ENCODE measurements around the gene GPBP1. TPM values are rescaled to one million over a fixed set of nuclear protein-coding genes. Genes with fewer than 3 reads are reported as not detected.
"Not testable (repeated sequence)": the region's sequence is repeated elsewhere in the genome, so short reads cannot be mapped to it uniquely, and the experiment has no call there.

GPBP1 gene
- total and polyA plus RNA-seq, 2 experiments from 2014 or later = 105 to 109 TPM

- H3K79me2 ChIP-seq (replicated peaks; ENCODE audit: insufficient read depth); H3K27me3 Mint-ChIP-seq (ENCODE audit: insufficient read depth, low read depth, poor library complexity); H3K4me3 ChIP-seq; H3K27me3 ChIP-seq (ENCODE audit: insufficient read depth); H3K9me2 ChIP-seq (ENCODE audit: insufficient read depth); H3K27ac Mint-ChIP-seq; H3K4me1 ChIP-seq (ENCODE audit: insufficient read depth); H3K27ac ChIP-seq (ENCODE audit: low read depth); H4K20me1 ChIP-seq (replicated peaks; ENCODE audit: insufficient read depth); H3K4me2 ChIP-seq; DNase-seq (ENCODE audit: low spot score); H3K4me3 Mint-ChIP-seq; H3F3A ChIP-seq (replicated peaks; ENCODE audit: low read depth); H2AFZ ChIP-seq; ATAC-seq; H3K36me3 ChIP-seq (ENCODE audit: insufficient read depth): not testable (repeated sequence)
- peaks cover 12% of the 10 kb centered on the region for H3K36me3 Mint-ChIP-seq (ENCODE audit: low read depth)
- peaks cover 39% of the 10 kb centered on the region for H3K9me3 Mint-ChIP-seq
- peaks cover 10% of the 10 kb centered on the region; the same call in 2 of the 3 replicates for H3K4me1 Mint-ChIP-seq
Measured at GRCh38 chr5:57309022-57309421, 135.2 kb downstream of the GPBP1 start.

GRCh38 chr5:57311251-57311650, 137.4 kb downstream of the GPBP1 start:
- Histone ChIP-seq H4K20me1 (replicated peaks; ENCODE audit: insufficient read depth) (no peaks in the 10 kb centered on the region), H3K9me2 (ENCODE audit: insufficient read depth) (no peaks in the 10 kb centered on the region), H3F3A (replicated peaks; ENCODE audit: low read depth) (no peaks in the 10 kb centered on the region), H3K4me2 (no peak overlapping the region), H3K79me2 (replicated peaks; ENCODE audit: insufficient read depth) (no peaks in the 10 kb centered on the region), H3K4me3 (no peak overlapping the region), H3K27ac (ENCODE audit: low read depth) (no peak overlapping the region), H3K36me3 (ENCODE audit: insufficient read depth) (no peaks in the 10 kb centered on the region; the same call in 1 of the 2 replicates), H3K27me3 (ENCODE audit: insufficient read depth) (no peaks in the 10 kb centered on the region), H3K4me1 (ENCODE audit: insufficient read depth) (0 out of 2 replicates have a peak, but pooled peaks cover 5% of the 10 kb centered on the region), H2AFZ (no peak overlapping the region)
- DNase-seq (ENCODE audit: low spot score) = peak; percentile 17
- peaks cover 37% of the 10 kb centered on the region for H3K9me3 Mint-ChIP-seq
- no peak for ATAC-seq
- peaks cover 10% of the 10 kb centered on the region; the same call in 2 of the 3 replicates for H3K4me1 Mint-ChIP-seq
- peaks cover 12% of the 10 kb centered on the region for H3K36me3 Mint-ChIP-seq (ENCODE audit: low read depth)
- peaks cover 3% of the 10 kb centered on the region for H3K27me3 Mint-ChIP-seq (ENCODE audit: insufficient read depth, low read depth, poor library complexity)
- no peak overlapping the region for H3K4me3 Mint-ChIP-seq
- no peak overlapping the region; the same call in 1 of the 2 replicates for H3K27ac Mint-ChIP-seq
- TF ChIP-seq EZH2 (IDR thresholded peaks at IDR 0.05; ENCODE audit: low read depth, unreplicated experiment) = no peak
- TF ChIP-seq, protein P1, sequence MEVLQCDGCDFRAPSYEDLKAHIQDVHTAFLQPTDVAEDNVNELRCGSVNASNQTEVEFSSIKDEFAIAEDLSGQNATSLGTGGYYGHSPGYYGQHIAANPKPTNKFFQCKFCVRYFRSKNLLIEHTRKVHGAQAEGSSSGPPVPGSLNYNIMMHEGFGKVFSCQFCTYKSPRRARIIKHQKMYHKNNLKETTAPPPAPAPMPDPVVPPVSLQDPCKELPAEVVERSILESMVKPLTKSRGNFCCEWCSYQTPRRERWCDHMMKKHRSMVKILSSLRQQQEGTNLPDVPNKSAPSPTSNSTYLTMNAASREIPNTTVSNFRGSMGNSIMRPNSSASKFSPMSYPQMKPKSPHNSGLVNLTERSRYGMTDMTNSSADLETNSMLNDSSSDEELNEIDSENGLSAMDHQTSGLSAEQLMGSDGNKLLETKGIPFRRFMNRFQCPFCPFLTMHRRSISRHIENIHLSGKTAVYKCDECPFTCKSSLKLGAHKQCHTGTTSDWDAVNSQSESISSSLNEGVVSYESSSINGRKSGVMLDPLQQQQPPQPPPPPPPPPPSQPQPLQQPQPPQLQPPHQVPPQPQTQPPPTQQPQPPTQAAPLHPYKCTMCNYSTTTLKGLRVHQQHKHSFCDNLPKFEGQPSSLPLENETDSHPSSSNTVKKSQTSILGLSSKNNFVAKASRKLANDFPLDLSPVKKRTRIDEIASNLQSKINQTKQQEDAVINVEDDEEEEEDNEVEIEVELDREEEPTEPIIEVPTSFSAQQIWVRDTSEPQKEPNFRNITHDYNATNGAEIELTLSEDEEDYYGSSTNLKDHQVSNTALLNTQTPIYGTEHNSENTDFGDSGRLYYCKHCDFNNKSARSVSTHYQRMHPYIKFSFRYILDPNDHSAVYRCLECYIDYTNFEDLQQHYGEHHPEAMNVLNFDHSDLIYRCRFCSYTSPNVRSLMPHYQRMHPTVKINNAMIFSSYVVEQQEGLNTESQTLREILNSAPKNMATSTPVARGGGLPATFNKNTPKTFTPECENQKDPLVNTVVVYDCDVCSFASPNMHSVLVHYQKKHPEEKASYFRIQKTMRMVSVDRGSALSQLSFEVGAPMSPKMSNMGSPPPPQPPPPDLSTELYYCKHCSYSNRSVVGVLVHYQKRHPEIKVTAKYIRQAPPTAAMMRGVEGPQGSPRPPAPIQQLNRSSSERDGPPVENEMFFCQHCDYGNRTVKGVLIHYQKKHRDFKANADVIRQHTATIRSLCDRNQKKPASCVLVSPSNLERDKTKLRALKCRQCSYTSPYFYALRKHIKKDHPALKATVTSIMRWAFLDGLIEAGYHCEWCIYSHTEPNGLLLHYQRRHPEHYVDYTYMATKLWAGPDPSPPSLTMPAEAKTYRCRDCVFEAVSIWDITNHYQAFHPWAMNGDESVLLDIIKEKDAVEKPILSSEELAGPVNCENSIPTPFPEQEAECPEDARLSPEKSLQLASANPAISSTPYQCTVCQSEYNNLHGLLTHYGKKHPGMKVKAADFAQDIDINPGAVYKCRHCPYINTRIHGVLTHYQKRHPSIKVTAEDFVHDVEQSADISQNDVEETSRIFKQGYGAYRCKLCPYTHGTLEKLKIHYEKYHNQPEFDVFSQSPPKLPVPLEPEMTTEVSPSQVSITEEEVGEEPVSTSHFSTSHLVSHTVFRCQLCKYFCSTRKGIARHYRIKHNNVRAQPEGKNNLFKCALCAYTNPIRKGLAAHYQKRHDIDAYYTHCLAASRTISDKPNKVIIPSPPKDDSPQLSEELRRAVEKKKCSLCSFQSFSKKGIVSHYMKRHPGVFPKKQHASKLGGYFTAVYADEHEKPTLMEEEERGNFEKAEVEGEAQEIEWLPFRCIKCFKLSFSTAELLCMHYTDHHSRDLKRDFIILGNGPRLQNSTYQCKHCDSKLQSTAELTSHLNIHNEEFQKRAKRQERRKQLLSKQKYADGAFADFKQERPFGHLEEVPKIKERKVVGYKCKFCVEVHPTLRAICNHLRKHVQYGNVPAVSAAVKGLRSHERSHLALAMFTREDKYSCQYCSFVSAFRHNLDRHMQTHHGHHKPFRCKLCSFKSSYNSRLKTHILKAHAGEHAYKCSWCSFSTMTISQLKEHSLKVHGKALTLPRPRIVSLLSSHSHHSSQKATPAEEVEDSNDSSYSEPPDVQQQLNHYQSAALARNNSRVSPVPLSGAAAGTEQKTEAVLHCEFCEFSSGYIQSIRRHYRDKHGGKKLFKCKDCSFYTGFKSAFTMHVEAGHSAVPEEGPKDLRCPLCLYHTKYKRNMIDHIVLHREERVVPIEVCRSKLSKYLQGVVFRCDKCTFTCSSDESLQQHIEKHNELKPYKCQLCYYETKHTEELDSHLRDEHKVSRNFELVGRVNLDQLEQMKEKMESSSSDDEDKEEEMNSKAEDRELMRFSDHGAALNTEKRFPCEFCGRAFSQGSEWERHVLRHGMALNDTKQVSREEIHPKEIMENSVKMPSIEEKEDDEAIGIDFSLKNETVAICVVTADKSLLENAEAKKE (CRISPR knock-in tag; IDR thresholded peaks at IDR 0.05) = no peak
- no peak for TF ChIP-seq ZNF114 (CRISPR knock-in tag; IDR thresholded peaks at IDR 0.05)
- TF ChIP-seq POLR2AphosphoS5 (IDR thresholded peaks at IDR 0.05; ENCODE audit: low read depth) = no peak
- no peak for TF ChIP-seq EZH2phosphoT487 (IDR thresholded peaks at IDR 0.05; ENCODE audit: unreplicated experiment)
- no peak for TF ChIP-seq ETS1 (IDR thresholded peaks at IDR 0.05)
- no peak for TF ChIP-seq NANOG (IDR thresholded peaks at IDR 0.05; ENCODE audit: borderline replicate concordance)
- TF ChIP-seq ZNF331 (CRISPR knock-in tag; IDR thresholded peaks at IDR 0.05; ENCODE audit: low read depth) = no peak
- TF ChIP-seq, protein P2, sequence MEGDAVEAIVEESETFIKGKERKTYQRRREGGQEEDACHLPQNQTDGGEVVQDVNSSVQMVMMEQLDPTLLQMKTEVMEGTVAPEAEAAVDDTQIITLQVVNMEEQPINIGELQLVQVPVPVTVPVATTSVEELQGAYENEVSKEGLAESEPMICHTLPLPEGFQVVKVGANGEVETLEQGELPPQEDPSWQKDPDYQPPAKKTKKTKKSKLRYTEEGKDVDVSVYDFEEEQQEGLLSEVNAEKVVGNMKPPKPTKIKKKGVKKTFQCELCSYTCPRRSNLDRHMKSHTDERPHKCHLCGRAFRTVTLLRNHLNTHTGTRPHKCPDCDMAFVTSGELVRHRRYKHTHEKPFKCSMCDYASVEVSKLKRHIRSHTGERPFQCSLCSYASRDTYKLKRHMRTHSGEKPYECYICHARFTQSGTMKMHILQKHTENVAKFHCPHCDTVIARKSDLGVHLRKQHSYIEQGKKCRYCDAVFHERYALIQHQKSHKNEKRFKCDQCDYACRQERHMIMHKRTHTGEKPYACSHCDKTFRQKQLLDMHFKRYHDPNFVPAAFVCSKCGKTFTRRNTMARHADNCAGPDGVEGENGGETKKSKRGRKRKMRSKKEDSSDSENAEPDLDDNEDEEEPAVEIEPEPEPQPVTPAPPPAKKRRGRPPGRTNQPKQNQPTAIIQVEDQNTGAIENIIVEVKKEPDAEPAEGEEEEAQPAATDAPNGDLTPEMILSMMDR (conservative IDR thresholded peaks at IDR 0.05; ENCODE audit: low read depth in 2 of 2) = no peak
- TF ChIP-seq CREB1 (CRISPR knock-in tag; IDR thresholded peaks at IDR 0.05; ENCODE audit: low read depth) = no peak

Data from GM23338 (cell line).